Measurements from ENCODE around the gene DCDC2C. TPM values are rescaled to one million over a fixed set of nuclear protein-coding genes. Genes with fewer than 3 reads are reported as not detected.

The DCDC2C gene
- total RNA-seq, 1 experiment from 2014 or later, result not detected

DNA sequence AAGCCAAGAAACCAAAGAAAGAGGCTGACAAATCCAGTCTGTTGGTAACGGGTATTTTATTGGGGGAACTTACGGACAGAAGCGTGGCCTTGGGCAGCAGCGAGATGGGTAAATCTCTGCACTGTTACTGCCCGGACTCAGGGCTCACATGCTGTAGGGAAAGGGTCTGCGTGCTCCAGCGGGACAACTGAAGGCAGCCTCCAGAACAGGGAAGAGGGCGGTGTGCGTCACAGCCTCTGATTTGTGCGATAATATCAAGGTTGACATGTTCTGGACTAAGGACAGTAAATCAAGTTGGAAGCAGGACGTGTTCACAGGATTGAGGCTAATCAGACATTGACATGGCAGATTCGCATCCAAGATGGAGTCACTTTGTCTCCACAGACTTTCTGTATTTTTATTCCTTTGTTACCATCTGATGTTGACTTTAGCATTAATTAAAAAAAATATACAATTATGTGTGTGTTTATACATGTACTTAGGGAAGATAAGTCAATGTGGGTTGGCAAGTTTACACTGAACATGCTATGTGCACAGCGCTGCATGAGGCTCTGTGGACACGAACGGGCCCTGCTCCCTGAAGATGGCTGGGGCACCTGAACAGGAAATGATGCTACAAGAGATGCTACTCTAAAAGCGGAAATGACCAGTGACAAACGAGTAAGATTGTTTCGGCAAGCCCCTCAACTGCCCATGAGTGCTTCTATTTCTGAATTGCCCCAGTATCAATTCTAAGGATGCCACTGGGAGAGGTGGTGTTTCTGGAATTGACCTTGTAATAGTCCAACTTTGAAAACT lies 22.6 kb upstream of the DCDC2C start:
- ATAC-seq (no peak), DNase-seq (ENCODE audit: low spot score) (no peak)
- TF ChIP-seq AFF4 (CRISPR knock-in tag; IDR thresholded peaks at IDR 0.05; ENCODE audit: borderline replicate concordance) (no peak), ZNF219 (CRISPR knock-in tag; IDR thresholded peaks at IDR 0.05; ENCODE audit: borderline replicate concordance) (no peak), GTF2I (CRISPR knock-in tag; conservative IDR thresholded peaks at IDR 0.05) (no peak)
- TF ChIP-seq, protein P1, sequence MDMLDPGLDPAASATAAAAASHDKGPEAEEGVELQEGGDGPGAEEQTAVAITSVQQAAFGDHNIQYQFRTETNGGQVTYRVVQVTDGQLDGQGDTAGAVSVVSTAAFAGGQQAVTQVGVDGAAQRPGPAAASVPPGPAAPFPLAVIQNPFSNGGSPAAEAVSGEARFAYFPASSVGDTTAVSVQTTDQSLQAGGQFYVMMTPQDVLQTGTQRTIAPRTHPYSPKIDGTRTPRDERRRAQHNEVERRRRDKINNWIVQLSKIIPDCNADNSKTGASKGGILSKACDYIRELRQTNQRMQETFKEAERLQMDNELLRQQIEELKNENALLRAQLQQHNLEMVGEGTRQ (CRISPR knock-in tag; IDR thresholded peaks at IDR 0.05), result no peak
- H3K27me3 Mint-ChIP-seq (ENCODE audit: low read depth), result peaks cover 5% of the 10 kb centered on the region
- no peak overlapping the region for H3K27ac Mint-ChIP-seq
- H3K4me3 Mint-ChIP-seq, result no peak overlapping the region
- no peaks in the 10 kb centered on the region for H3K4me1 Mint-ChIP-seq
- ChIA-PET POLR2A (no interaction called here), CTCF (no interaction called here)
- peaks cover 88% of the 10 kb centered on the region for H3K9me3 Mint-ChIP-seq
- H3K36me3 Mint-ChIP-seq, result peaks cover 23% of the 10 kb centered on the region

DNA sequence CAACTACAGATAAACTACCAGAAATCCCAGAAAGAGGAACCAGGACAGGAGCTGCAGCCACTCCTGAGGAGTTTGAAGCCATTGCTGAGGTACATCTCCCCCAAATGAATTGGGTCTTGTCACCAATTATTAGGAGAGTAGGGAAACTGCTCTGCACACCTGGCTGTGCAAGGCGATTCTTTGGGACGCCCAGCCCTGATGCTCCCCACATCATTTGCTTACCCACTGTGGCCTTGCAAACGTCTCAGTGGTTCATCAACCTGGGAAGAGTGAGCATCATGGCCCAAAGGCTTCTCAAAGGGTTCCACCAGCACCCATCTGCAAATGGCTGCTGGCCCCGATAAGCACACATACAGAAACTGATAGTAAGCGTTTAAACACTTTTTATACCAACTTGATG lies 21.8 kb upstream of the DCDC2C start:
- Mint-ChIP-seq H3K4me1 (no peaks in the 10 kb centered on the region), H3K27ac (no peak overlapping the region), H3K27me3 (ENCODE audit: low read depth) (peaks cover 5% of the 10 kb centered on the region), H3K9me3 (peaks cover 89% of the 10 kb centered on the region), H3K36me3 (peaks cover 23% of the 10 kb centered on the region), H3K4me3 (no peak overlapping the region)
- ATAC-seq (no peak), DNase-seq (ENCODE audit: low spot score) (no peak)
- CTCF ChIA-PET, result no interaction called here
- TF ChIP-seq GTF2I (CRISPR knock-in tag; conservative IDR thresholded peaks at IDR 0.05) (no peak), OVOL2 (CRISPR knock-in tag; IDR thresholded peaks at IDR 0.05; ENCODE audit: borderline replicate concordance) (no peak), ETV6 (CRISPR knock-in tag; IDR thresholded peaks at IDR 0.05) (no peak), IRF1 (CRISPR knock-in tag; IDR thresholded peaks at IDR 0.05) (no peak), MXD4 (CRISPR knock-in tag; IDR thresholded peaks at IDR 0.05; ENCODE audit: borderline replicate concordance) (no peak), KAT7 (CRISPR knock-in tag; IDR thresholded peaks at IDR 0.05; ENCODE audit: borderline replicate concordance) (no peak), TP53 (CRISPR knock-in tag; IDR thresholded peaks at IDR 0.05) (no peak), ZNF232 (CRISPR knock-in tag; IDR thresholded peaks at IDR 0.05) (no peak), NR2C2 (CRISPR knock-in tag; IDR thresholded peaks at IDR 0.05) (no peak), ZNF219 (CRISPR knock-in tag; IDR thresholded peaks at IDR 0.05; ENCODE audit: borderline replicate concordance) (no peak), ZNF138 (CRISPR knock-in tag; conservative IDR thresholded peaks at IDR 0.05) (no peak), ZNF263 (CRISPR knock-in tag; IDR thresholded peaks at IDR 0.05; ENCODE audit: low read depth) (no peak), ZNF671 (CRISPR knock-in tag; IDR thresholded peaks at IDR 0.05) (no peak), TEAD1 (CRISPR knock-in tag; IDR thresholded peaks at IDR 0.05) (no peak), ATF3 (CRISPR knock-in tag; conservative IDR thresholded peaks at IDR 0.05) (no peak), ELF4 (CRISPR knock-in tag; IDR thresholded peaks at IDR 0.05; ENCODE audit: low read depth) (no peak), CBFB (CRISPR knock-in tag; IDR thresholded peaks at IDR 0.05; ENCODE audit: low read depth) (no peak)
- TF ChIP-seq, protein P2, sequence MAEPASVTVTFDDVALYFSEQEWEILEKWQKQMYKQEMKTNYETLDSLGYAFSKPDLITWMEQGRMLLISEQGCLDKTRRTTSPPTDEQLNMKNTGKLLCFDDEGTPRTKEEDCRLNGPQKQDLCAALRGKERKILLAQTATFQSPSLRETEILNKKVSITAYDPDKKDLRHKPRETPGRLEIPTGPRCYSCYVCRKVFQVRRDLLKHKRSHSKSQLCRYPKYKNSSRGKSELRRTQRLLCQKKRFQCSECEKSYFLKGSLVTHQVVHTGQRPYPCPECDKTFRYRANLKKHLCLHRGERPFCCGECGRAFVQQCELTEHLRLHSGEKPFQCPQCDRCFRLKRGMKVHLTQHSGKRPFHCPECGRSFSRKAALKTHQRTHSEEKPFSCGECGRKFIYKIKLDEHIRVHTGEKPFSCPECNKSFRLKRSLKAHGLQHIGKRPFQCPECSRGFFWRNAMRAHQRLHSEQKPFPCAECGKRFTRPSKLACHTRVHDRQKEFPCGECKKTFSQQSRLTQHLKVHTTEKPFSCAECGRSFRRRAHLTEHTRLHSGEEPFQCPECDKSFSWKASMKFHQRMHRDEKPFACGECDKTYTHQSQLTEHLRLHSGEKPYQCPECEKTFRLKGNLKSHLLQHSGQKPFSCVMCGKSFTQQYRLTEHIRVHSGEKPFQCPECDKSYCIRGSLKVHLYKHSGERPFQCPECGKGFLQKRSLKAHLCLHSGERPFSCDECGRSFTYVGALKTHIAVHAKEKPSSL (CRISPR knock-in tag; conservative IDR thresholded peaks at IDR 0.05), result no peak
- TF ChIP-seq, protein P3, sequence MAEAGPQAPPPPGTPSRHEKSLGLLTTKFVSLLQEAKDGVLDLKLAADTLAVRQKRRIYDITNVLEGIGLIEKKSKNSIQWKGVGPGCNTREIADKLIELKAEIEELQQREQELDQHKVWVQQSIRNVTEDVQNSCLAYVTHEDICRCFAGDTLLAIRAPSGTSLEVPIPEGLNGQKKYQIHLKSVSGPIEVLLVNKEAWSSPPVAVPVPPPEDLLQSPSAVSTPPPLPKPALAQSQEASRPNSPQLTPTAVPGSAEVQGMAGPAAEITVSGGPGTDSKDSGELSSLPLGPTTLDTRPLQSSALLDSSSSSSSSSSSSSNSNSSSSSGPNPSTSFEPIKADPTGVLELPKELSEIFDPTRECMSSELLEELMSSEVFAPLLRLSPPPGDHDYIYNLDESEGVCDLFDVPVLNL (CRISPR knock-in tag; IDR thresholded peaks at IDR 0.05; ENCODE audit: borderline replicate concordance, low read depth), result no peak
- POLR2A ChIA-PET, result no interaction called here

All from WTC11 (cell line).